Duodenal mucosa (tissue), 2 donors: ENCODE measurements around the gene IL27RA.

Source experiments
- H3K27ac ChIP-seq: one replicate; pipeline ENCODE4 v1.7.0; 2013; ENCODE audit warnings: low read depth, low read length
- H3K27me3 ChIP-seq, 2 donors: one replicate each; pipeline ENCODE4 v1.7.0; 2013; ENCODE audit warnings: low read length in 2 of 2, control low read depth in 1 of 2; ENCODE audit not compliant: insufficient read depth in 2 of 2, control insufficient read depth in 1 of 2
- H3K36me3 ChIP-seq, 2 donors: one replicate each; pipeline ENCODE4 v1.7.0; 2013; ENCODE audit warnings: low read length in 2 of 2, control low read depth in 1 of 2; ENCODE audit not compliant: insufficient read depth in 2 of 2, control insufficient read depth in 1 of 2
- H3K4me1 ChIP-seq, 2 donors: one replicate each; pipeline ENCODE4 v1.7.0; 2013; ENCODE audit warnings: low read length in 2 of 2, control low read depth in 1 of 2; ENCODE audit not compliant: insufficient read depth in 2 of 2, control insufficient read depth in 1 of 2
- H3K4me3 ChIP-seq, 2 donors: one replicate each; pipeline ENCODE4 v1.7.0; 2013; ENCODE audit warnings: low read length in 2 of 2, low read depth in 1 of 2
- H3K9ac ChIP-seq, 2 donors: one replicate each; pipeline ENCODE4 v1.7.0; 2013; ENCODE audit warnings: low read length in 2 of 2, low read depth in 1 of 2
- H3K9me3 ChIP-seq, 2 donors: one replicate each; pipeline ENCODE4 v1.7.0; 2013; ENCODE audit warnings: low read length in 2 of 2, control low read depth in 1 of 2; ENCODE audit not compliant: control insufficient read depth in 1 of 2

Gene IL27RA

DNA sequence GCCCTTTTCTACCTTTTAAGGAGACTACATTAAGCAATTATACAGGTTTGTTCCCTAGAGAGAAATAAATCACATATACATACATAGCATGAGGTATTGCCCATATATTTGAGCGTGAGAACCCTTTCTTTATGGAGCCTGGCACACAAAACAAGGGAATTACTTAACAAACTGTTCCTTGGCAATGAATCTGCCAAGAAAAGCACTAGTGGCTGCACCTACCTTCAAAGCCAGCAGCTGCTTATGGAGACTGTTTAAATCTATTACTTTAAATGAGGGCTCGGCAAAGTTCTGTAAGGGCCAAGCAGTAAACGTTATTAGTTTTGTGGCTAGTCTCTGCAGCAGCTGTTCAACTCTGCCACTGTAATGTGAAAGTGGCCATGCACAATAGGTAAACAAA lies 32.5 kb upstream of the IL27RA start:
- Histone ChIP-seq H3K4me1 (peaks cover 8 to 22% of the 10 kb centered on the region in 2 donors), H3K4me3 (no peak overlapping the region), H3K27me3 (no peaks in the 10 kb centered on the region), H3K36me3 (peaks cover 4 to 14% of the 10 kb centered on the region in 2 donors), H3K9ac (no peak overlapping the region), H3K9me3 (peaks cover 0 to 5% of the 10 kb centered on the region in 2 donors), H3K27ac (no peak overlapping the region)

DNA sequence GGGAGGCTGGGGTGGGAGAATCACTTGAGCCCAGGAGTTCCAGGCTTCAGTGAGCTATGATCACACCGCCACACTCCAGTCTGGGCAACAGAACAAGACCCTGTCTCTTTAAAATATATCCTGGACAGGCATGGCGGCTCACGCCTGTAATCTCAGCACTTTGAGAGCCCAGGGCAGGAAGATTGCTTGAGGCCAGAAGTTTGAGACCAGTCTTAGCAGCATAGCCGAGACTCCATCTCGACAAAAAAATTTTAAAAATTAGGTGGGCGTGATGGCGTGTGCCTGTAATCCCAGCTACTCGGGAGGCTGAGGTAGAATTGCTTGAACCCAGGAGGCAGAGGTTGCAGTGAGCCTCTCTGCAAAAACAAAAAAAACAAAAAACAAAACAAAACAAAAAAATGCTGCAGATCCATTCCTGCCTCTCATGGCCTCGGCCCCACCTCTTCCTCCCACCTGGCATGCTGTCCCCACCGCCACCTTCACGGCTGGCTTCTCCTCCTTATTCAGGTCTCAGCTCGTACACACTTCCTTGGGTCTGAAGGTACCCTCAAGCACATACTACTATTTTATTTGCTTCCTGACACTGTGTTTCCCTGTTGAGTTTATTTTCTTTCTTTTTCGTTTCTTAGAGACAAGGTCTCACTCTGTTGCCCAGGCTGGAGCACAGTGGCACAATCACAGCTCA lies 30.7 kb upstream of the IL27RA start:
- Histone ChIP-seq H3K4me3 (no peak overlapping the region), H3K36me3 (peaks cover 4 to 14% of the 10 kb centered on the region in 2 donors), H3K4me1 (peaks cover 21 to 30% of the 10 kb centered on the region in 2 donors), H3K27ac (no peak overlapping the region), H3K27me3 (no peaks in the 10 kb centered on the region), H3K9me3 (peaks cover 0 to 5% of the 10 kb centered on the region in 2 donors), H3K9ac (no peak overlapping the region)

DNA sequence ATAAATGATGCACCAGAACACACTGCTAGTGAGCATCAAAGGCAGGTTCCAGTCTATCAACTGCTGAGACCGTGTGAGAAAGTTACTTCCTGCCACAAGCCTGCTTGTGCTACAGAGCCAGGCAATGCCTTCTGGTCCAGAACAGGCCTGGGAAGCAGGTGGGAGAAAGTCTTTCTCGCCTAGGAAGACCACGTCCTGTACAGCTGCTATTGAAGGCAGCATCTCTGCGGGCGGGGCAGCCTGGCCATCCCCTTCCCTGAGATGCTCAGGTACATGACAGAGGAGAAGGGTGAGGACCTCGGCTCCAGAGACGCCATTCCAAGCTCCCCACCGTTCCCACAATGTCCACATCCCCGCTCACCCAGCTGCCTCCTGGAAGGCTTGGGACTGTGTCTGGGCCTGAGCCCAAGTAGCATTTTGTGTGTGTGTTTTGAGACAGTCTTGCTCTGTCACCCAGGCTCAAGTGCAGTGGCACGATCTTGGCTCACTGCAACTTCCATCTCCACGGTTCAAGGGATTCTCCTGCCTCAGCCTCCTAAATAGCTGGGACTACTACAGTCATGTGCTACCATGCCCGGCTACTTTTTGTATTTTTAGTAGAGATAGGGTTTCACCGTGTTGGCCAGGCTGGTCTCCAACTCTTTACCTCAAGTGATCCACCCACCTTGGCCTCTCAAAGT lies 28.9 kb upstream of the IL27RA start:
- H3K9ac ChIP-seq = peak overlapping the region in 1 of 2 donors; percentile 16
- peaks cover 21 to 26% of the 10 kb centered on the region in 2 donors for H3K4me1 ChIP-seq
- peaks cover 4 to 5% of the 10 kb centered on the region in 2 donors for H3K36me3 ChIP-seq
- H3K9me3 ChIP-seq = peaks cover 0 to 5% of the 10 kb centered on the region in 2 donors
- H3K27me3 ChIP-seq = no peaks in the 10 kb centered on the region
- no peak overlapping the region for H3K4me3 ChIP-seq
- H3K27ac ChIP-seq = no peak overlapping the region

DNA sequence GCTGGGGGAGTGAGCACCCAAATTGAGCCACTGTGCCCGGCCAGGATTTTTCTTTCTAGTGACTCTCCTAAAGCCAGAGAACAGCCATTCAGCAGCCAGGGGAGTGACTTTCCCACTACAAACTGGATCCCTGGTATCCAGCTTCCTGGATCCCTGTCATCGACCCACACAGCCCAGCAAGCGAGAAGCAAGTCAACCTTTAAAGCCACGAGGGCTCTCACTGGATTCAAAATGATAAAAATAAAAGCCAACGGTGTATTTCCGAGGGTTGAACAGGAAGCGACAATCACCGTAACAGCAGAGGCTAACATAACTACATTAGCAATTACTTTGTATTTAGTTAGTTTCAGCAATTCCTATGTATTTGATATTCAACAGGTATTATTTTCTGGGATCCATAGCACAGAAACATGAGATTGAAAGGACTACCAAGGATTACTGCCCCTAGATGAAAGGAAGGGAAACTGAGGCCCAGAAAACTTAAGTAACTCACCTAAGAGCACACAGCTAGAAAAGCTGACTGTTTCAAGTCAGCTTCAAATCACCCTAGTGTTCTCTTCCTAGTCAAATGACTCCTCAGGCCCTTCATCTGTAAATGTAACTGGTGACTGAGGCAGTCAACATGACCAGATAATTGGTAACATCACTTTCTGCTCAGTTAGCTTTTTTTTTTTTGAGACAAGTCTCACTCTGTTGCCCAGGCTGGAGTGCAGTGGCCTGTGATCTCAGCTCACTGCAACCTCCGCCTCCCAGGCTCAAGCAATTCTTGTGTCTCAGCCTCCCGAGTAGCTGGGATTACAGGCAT lies 28.1 kb upstream of the IL27RA start:
- Histone ChIP-seq H3K27ac (no peak overlapping the region), H3K9me3 (peaks cover 0 to 5% of the 10 kb centered on the region in 2 donors), H3K4me3 (no peak overlapping the region), H3K36me3 (peaks cover 4 to 5% of the 10 kb centered on the region in 2 donors), H3K9ac (peak overlapping the region; percentile 0 to 16), H3K27me3 (no peaks in the 10 kb centered on the region), H3K4me1 (peaks cover 21 to 26% of the 10 kb centered on the region in 2 donors)

- H3K27ac ChIP-seq = peak overlapping the region; percentile 99
- H3K36me3 ChIP-seq = peaks cover 0 to 2% of the 10 kb centered on the region in 2 donors
- no peaks in the 10 kb centered on the region for H3K27me3 ChIP-seq
- H3K4me3 ChIP-seq = peak overlapping the region; percentile 48 to 84
- H3K9me3 ChIP-seq = no peaks in the 10 kb centered on the region
- peaks cover 21 to 26% of the 10 kb centered on the region in 2 donors for H3K4me1 ChIP-seq
- H3K9ac ChIP-seq = peak overlapping the region; percentile 13 to 46
Measured at GRCh38 chr19:14004619-14005348, 26.8 kb upstream of the IL27RA start.

GRCh38 chr19:14005349-14006084 lies 26.0 kb upstream of the IL27RA start:
- Histone ChIP-seq H3K9me3 (no peaks in the 10 kb centered on the region), H3K27me3 (no peaks in the 10 kb centered on the region), H3K27ac (peak overlapping the region; percentile 99), H3K9ac (peak overlapping the region; percentile 13 to 56), H3K36me3 (no peaks in the 10 kb centered on the region), H3K4me3 (peak overlapping the region; percentile 84 to 94), H3K4me1 (peaks cover 21 to 26% of the 10 kb centered on the region in 2 donors)

DNA sequence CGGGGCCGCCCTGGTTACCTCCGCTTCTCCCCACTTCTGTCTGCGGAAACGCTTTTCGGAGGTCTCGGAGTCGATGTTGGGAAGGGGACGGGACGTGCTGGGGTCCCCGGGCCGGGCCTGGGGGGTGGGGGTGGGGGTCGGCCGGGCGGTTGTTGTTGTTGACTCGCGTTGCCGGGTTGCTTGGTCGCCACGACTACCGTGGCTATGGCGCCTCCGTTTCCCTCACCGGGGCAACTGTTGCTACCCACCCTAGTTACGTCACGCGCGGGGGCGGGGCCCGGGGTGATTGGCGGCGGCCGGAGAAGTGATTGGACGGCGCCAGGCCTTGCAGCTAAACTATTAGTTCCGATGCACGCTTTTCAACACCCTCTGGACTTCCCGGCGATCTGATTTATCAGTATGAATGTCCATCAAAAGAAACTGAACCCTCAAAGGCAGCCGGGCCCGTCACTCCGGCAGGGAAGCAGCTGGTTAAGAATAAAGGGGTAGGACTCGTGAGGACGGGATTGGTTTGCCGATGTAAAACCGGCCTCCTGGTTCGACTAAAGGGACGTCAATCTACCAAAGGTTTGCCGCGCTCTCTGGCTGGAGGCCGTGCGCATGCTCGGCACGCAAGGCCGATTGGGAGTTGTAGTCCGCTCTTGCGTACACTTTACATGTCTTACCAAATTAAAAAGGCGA lies 25.3 kb upstream of the IL27RA start, which contains the start of gene RFX1:
TSS of gene RFX1 (minus strand) at position 236 of the 681 bp plus-strand sequence. CDS start 12,477 bp downstream, outside the sequence.
- peaks cover 21 to 26% of the 10 kb centered on the region in 2 donors for H3K4me1 ChIP-seq
- no peaks in the 10 kb centered on the region for H3K9me3 ChIP-seq
- H3K4me3 ChIP-seq = peak within 1 kb of the TSS; percentile 84 to 94
- H3K36me3 ChIP-seq = no peaks in the 10 kb centered on the region
- H3K27ac ChIP-seq = peak within 1 kb of the TSS; percentile 100
- H3K9ac ChIP-seq = peak within 1 kb of the TSS; percentile 95 to 99
- H3K27me3 ChIP-seq = no peaks in the 10 kb centered on the region

DNA sequence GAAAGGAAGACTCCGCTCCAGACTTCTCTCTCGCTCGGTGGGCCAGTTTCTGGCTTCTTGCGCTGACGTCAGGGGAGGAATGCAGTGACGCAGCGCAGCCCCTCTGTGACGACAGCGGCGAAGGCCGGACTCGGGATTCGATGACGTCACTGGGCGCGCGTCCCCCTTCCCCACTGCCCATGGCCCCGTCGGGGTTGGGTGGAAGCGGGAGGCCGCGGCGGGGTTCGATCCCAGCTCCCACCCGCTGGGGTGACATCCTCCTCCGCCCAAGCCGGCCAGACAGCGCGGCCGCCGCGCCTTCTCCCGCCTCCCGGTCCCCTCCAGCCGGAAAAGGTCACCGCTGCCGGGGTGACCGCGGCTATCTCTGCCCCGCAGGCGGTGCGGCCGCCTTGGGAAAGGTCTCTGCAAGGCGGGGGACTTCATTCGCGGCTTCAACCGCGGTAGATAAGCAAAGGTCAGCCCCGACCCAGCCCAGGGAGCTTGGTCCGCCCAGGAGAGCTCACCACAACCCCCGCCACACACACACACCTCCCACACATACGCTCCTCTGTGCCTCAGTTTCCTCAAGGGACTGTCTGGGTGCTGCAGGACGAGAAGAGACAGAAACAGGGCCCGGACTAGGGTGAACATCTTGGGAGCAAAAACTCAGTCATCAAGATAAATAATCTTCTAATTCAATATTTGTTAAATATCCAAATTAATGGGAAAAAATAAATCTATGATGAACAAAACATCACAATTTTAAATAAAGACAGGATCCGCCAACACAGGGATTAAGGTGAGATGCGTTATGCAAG lies 24.6 kb upstream of the IL27RA start:
- Histone ChIP-seq H3K9me3 (no peaks in the 10 kb centered on the region), H3K27ac (peak overlapping the region; percentile 100), H3K4me3 (peak overlapping the region; percentile 84 to 94), H3K9ac (peak overlapping the region; percentile 95 to 99), H3K27me3 (no peaks in the 10 kb centered on the region), H3K36me3 (no peaks in the 10 kb centered on the region), H3K4me1 (peaks cover 21 to 26% of the 10 kb centered on the region in 2 donors)
